ENCODE measurements around the gene SALL1. TPM values are rescaled to one million over a fixed set of nuclear protein-coding genes. Genes with fewer than 3 reads are reported as not detected.

Gene SALL1
- total RNA-seq, 1 donor from 2014 or later: 4.4 TPM

GRCh38 chr16:51111759-51112158, 39.3 kb downstream of the SALL1 start:
- no peak for DNase-seq (ENCODE audit: low spot score)

DNA sequence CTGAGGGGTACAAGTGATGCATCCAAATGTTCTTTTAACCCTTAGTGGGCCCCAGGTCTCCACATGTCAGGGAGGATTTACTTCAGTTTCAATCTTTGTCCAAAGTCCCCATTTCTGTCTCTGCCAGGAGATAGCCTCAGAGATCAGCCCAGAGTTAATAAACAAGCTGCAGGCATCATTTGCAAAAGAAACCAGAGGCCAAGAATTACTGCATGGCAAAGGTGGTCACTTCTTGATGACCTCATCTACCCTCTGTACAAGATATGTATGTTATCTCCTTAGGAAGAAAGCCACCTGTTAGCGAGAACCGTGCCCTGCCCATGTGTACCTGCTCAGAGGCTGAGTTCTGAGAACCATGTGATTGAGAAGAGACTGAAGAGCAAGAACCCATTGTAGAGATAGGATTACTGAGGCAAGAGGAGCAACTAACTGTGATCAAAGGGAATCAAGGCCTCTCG, 40.3 kb downstream of the SALL1 start:
- DNase-seq (ENCODE audit: low spot score): no peak

GRCh38 chr16:51109173-51109572, 41.9 kb downstream of the SALL1 start:
- no peak for DNase-seq (ENCODE audit: low spot score)

DNA sequence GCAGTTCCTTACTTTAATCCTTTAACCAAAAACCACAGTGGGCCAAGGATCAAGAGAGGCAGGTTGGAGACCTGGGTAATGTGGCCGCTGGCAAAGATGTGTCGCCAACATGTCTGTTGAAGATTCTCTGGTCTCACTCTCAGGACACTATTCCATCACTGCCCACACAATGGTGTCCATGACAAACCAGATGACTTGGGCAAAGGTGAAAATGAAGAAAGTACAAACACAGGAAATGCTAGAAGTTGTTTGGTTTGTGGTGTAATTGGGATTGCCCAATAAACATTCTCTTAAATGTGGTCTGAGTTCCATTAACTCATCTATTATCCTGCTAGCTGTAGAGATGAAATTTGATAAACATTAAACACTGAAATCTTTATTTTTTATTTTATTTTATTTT, 43.3 kb downstream of the SALL1 start:
- DNase-seq (ENCODE audit: low spot score): no peak

GRCh38 chr16:51106535-51106934, 44.5 kb downstream of the SALL1 start:
- DNase-seq (ENCODE audit: low spot score): no peak

DNA sequence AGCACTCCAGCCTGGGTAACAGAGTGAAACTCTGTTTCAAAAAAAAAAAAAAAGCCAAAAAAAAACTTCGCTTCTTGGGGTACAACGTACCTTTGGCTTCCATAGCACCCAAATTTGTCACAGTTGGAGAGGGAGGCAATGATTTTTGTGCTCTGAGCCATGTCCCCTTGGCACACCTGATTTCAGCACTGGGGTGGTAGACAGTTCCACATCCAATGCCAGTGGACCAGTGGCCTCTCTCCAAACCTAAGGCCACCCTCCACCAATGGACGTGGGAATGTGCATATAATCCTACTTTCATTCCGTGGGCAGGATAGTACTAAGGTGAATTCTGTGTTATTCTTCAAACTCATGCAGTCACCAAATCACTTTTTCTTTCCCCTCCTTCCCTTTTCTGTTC, 47.5 kb downstream of the SALL1 start:
- DNase-seq (ENCODE audit: low spot score): no peak

DNA sequence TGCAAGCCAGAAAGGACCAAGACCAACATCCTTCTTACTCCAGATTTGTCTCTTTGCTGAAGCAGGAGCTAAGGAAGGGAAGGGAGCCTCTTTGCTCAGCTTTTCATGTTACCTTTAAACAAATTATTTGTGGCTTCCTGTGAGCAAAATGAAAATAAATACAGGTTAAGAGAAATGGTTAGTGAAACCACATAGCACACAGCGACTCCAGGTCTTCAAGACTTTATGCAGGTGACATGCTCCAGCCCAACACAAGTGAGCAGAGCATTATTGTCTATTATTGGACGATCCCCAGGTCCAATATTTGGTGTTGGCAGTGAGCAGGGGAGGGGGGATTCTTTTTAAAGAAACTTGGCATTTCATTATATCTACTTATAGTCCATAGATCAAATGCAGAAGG, 53.3 kb downstream of the SALL1 start:
- no peak for DNase-seq (ENCODE audit: low spot score)

DNA sequence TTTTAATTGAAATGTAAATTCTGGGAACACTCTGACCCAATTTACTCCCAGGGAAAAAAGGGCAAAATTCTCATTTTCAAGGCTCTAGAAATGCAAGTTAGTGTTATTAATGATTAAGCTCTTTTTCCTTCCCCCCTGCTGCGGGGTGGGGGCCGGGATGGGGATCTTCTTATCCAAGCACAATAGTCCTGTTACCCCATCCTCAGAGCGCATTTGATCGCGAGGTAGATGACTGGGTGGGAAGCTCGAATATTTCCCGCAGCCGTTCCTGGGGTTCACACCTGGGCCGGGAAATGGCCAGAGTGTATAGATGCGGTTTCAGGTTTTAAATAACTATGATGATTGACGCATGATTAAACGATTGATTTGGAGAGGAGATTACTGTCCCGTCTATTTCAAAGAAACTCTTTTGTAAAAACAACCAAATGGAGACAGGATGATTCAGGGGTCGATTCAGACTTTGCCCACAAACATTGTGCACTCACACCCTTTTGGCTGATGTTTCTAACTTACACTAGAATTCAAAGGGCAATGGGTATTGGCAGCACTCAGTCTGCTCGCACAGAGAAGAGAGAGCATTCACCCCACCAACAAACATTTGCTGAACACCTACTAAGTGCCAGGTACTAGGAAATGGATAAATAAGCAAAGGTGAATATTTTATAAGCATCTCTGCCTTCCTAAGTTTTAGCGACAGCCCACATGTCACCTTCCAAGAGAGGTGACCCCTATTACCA, 55.0 kb downstream of the SALL1 start:
- DNase-seq (ENCODE audit: low spot score): no peak

- no peak for DNase-seq (ENCODE audit: low spot score)
Measured at GRCh38 chr16:51095084-51095881, 55.8 kb downstream of the SALL1 start.

GRCh38 chr16:51093726-51094280, 57.3 kb downstream of the SALL1 start:
- DNase-seq (ENCODE audit: low spot score): no peak
